ENCODE data around the gene WNT4. TPM values are rescaled to one million over a fixed set of nuclear protein-coding genes. Genes with fewer than 3 reads are reported as not detected.

Gene WNT4
- total RNA-seq, 2 donors from 2014 or later = 0.44 TPM; not detected in 1

- Mint-ChIP-seq H3K4me1 (peaks cover 43% of the 10 kb centered on the region), H3K4me3 (no peak overlapping the region), H3K36me3 (ENCODE audit: low read depth) (peaks cover 12% of the 10 kb centered on the region), H3K27me3 (ENCODE audit: insufficient read depth) (no peaks in the 10 kb centered on the region), H3K27ac (peak overlapping the region; percentile 61), H3K9me3 (no peaks in the 10 kb centered on the region)
- Histone ChIP-seq H3K27ac (ENCODE audit: low read depth, low read length) (no peak overlapping the region), H3K9ac (ENCODE audit: extremely low read depth, low read length, poor library complexity, severe bottlenecking) (no peak overlapping the region), H3K27me3 (ENCODE audit: control insufficient read depth, insufficient read depth, low read length, poor library complexity, severe bottlenecking) (no peaks in the 10 kb centered on the region), H3K4me3 (ENCODE audit: low read length) (no peak overlapping the region), H3K9me3 (ENCODE audit: control insufficient read depth, low read length) (no peaks in the 10 kb centered on the region), H3K4me1 (ENCODE audit: control insufficient read depth, insufficient read depth, low read length) (peaks cover 15% of the 10 kb centered on the region), H3K36me3 (ENCODE audit: control insufficient read depth, insufficient read depth, low read length) (peaks cover 69% of the 10 kb centered on the region)
- no peak for TF ChIP-seq CTCF (conservative IDR thresholded peaks at IDR 0.05)
- no peak for DNase-seq
- WGBS, 2 experiments (ENCODE audit: insufficient coverage in 1 of 2, insufficient read length in 1 of 2) = 82 to 94% methylated on average over 6 to 8 of the region's 8 CpGs
Measured at GRCh38 chr1:22118291-22118992, 24.5 kb downstream of the WNT4 start.

- Histone ChIP-seq H3K9me3 (ENCODE audit: control insufficient read depth, low read length) (no peaks in the 10 kb centered on the region), H3K4me3 (ENCODE audit: low read length) (no peak overlapping the region), H3K9ac (ENCODE audit: extremely low read depth, low read length, poor library complexity, severe bottlenecking) (no peak overlapping the region), H3K4me1 (ENCODE audit: control insufficient read depth, insufficient read depth, low read length) (peaks cover 15% of the 10 kb centered on the region), H3K27me3 (ENCODE audit: control insufficient read depth, insufficient read depth, low read length, poor library complexity, severe bottlenecking) (no peaks in the 10 kb centered on the region), H3K36me3 (ENCODE audit: control insufficient read depth, insufficient read depth, low read length) (peaks cover 73% of the 10 kb centered on the region), H3K27ac (ENCODE audit: low read depth, low read length) (no peak overlapping the region)
- Mint-ChIP-seq H3K27me3 (ENCODE audit: insufficient read depth) (no peaks in the 10 kb centered on the region), H3K27ac (peak overlapping the region; percentile 61), H3K4me3 (no peak overlapping the region), H3K36me3 (ENCODE audit: low read depth) (peaks cover 18% of the 10 kb centered on the region), H3K9me3 (no peaks in the 10 kb centered on the region), H3K4me1 (peaks cover 42% of the 10 kb centered on the region)
- WGBS, 2 experiments (ENCODE audit: insufficient coverage in 1 of 2, insufficient read length in 1 of 2) = 96 to 97% methylated on average over 5 of the region's 5 CpGs
- TF ChIP-seq CTCF (conservative IDR thresholded peaks at IDR 0.05) = no peak
- no peak for DNase-seq
Measured at GRCh38 chr1:22117851-22118250, 25.0 kb downstream of the WNT4 start.

GRCh38 chr1:22117238-22117637, 25.7 kb downstream of the WNT4 start:
- 96% methylated on average over 4 of the region's 4 CpGs for whole genome bisulfite sequencing, 2 experiments (ENCODE audit: insufficient coverage in 1 of 2, insufficient read length in 1 of 2)
- peaks cover 39% of the 10 kb centered on the region for H3K4me1 Mint-ChIP-seq
- DNase-seq = no peak
- no peak for TF ChIP-seq CTCF (conservative IDR thresholded peaks at IDR 0.05)
- Histone ChIP-seq H3K36me3 (ENCODE audit: control insufficient read depth, insufficient read depth, low read length) (peaks cover 79% of the 10 kb centered on the region), H3K4me1 (ENCODE audit: control insufficient read depth, insufficient read depth, low read length) (peaks cover 10% of the 10 kb centered on the region), H3K27ac (ENCODE audit: low read depth, low read length) (no peak overlapping the region), H3K9me3 (ENCODE audit: control insufficient read depth, low read length) (no peaks in the 10 kb centered on the region), H3K27me3 (ENCODE audit: control insufficient read depth, insufficient read depth, low read length, poor library complexity, severe bottlenecking) (no peaks in the 10 kb centered on the region), H3K9ac (ENCODE audit: extremely low read depth, low read length, poor library complexity, severe bottlenecking) (no peak overlapping the region), H3K4me3 (ENCODE audit: low read length) (no peak overlapping the region)
- no peaks in the 10 kb centered on the region for H3K27me3 Mint-ChIP-seq (ENCODE audit: insufficient read depth)
- H3K9me3 Mint-ChIP-seq = no peaks in the 10 kb centered on the region
- peak overlapping the region; percentile 61 for H3K27ac Mint-ChIP-seq
- peaks cover 18% of the 10 kb centered on the region for H3K36me3 Mint-ChIP-seq (ENCODE audit: low read depth)
- no peak overlapping the region for H3K4me3 Mint-ChIP-seq
